Choroid plexus epithelial cell (primary cell): ENCODE data around the gene CKM.

ENCODE experiments used
- DNase-seq: peaks from one replicate; pipeline ENCODE4 v3.0.0-alpha.2; 2010; ENCODE audit warnings: low read depth
- H3K4me3 ChIP-seq: 2 replicates; pipeline ENCODE4 v1.5.1; 2011; ENCODE audit warnings: low read depth, mild to moderate bottlenecking, control low read depth, low read length, moderate library complexity
- CTCF ChIP-seq: conservative IDR thresholded peaks from 2 replicates; pipeline ENCODE4 v1.5.1; 2011; ENCODE audit warnings: low read depth, mild to moderate bottlenecking, control low read depth, inconsistent platforms, low read length, moderate library complexity

The CKM gene

GRCh38 chr19:45291834-45292233 is 30.8 kb downstream of the CKM start:
- no peak for DNase-seq
- no peak overlapping the region for H3K4me3 ChIP-seq
- TF ChIP-seq CTCF = no peak

GRCh38 chr19:45290381-45290931 is 32.2 kb downstream of the CKM start:
- no peak for DNase-seq
- no peak overlapping the region for H3K4me3 ChIP-seq
- no peak for TF ChIP-seq CTCF

- no peak for TF ChIP-seq CTCF
These were observed 39.1 kb downstream of the CKM start for GRCh38 chr19:45283443-45284033.

GRCh38 chr19:45280471-45280961 is 42.2 kb downstream of the CKM start:
- no peak overlapping the region for H3K4me3 ChIP-seq
- no peak for DNase-seq
- no peak for TF ChIP-seq CTCF

More at GRCh38 chr19:45283443-45284033, 39.1 kb downstream of the CKM start:
- no peak overlapping the region for H3K4me3 ChIP-seq
- no peak for DNase-seq

DNA sequence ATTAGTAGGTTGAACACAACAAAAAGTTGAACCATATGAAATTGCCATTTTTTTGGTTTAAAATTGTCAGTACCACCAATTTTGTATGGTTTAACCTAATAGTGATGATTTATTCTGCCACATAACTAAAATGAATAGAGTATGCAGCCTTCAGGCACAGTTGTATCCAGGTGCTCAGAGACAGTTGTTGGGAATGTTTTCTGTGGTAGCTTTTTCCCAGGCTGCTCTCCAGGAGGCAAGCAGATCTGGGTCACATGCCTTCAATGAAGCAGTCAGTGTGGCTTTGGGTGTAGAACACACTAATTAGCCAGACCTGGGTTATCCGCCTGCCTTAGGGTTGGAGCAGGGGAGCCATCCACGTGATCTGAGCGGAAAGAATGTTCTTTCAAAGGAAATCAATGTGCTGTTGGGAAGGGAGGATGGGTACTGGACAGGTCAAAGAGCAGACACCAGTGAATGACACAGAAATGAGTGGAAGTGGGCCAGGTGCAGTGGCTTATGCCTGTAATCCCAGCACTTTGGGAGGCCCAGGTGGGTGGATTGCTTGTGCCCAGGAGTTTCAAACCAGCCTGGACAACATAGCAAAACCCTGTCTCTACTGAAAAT is 43.0 kb downstream of the CKM start:
- no peak for DNase-seq
- no peak for TF ChIP-seq CTCF
- H3K4me3 ChIP-seq = no peak overlapping the region

GRCh38 chr19:45278087-45278486 is 44.6 kb downstream of the CKM start:
- TF ChIP-seq CTCF = no peak
- no peak overlapping the region for H3K4me3 ChIP-seq
- no peak for DNase-seq
